ENCODE results near the gene FAM219B.

The FAM219B gene

GRCh38 chr15:74856537-74856936, 50.1 kb downstream of the FAM219B start:
- Histone ChIP-seq H3K9ac (ENCODE audit: low read depth, low read length) (no peak overlapping the region), H3K9me3 (ENCODE audit: control insufficient read depth, insufficient read depth, low read length) (no peaks in the 10 kb centered on the region), H3K27me3 (ENCODE audit: control insufficient read depth, insufficient read depth, low read length) (no peaks in the 10 kb centered on the region), H3K4me1 (ENCODE audit: control insufficient read depth, insufficient read depth, low read length) (no peaks in the 10 kb centered on the region), H3K4me3 (ENCODE audit: low read depth, low read length) (no peak overlapping the region), H3K36me3 (ENCODE audit: control insufficient read depth, insufficient read depth, low read length) (peaks cover 16% of the 10 kb centered on the region)

DNA sequence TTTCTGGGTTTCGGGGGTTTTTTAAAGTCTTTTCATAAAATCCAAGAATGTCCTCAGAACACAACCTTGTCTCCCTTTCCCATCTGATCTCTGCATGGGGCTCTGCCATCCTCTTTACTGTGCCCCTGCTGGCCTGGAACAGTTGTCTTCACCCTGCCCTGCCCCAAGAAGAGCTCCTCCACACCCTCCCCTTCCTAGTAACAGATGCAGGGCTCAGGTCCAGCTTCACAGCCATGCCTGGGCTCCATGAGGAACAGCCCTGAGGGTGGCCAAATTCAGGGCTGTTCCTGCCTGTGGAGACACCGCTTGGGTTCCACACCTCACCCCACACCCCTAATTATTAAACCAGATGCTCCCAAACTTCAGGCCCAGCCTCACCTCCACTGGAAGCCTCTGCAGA, 50.8 kb downstream of the FAM219B start:
- H3K36me3 ChIP-seq (ENCODE audit: control insufficient read depth, insufficient read depth, low read length): peaks cover 19% of the 10 kb centered on the region
- no peaks in the 10 kb centered on the region for H3K4me1 ChIP-seq (ENCODE audit: control insufficient read depth, insufficient read depth, low read length)
- no peak overlapping the region for H3K9ac ChIP-seq (ENCODE audit: low read depth, low read length)

GRCh38 chr15:74854453-74855022, 52.1 kb downstream of the FAM219B start:
- Histone ChIP-seq H3K9me3 (ENCODE audit: control insufficient read depth, insufficient read depth, low read length) (no peaks in the 10 kb centered on the region), H3K4me1 (ENCODE audit: control insufficient read depth, insufficient read depth, low read length) (no peaks in the 10 kb centered on the region), H3K27me3 (ENCODE audit: control insufficient read depth, insufficient read depth, low read length) (no peaks in the 10 kb centered on the region), H3K36me3 (ENCODE audit: control insufficient read depth, insufficient read depth, low read length) (peaks cover 25% of the 10 kb centered on the region), H3K4me3 (ENCODE audit: low read depth, low read length) (no peak overlapping the region), H3K9ac (ENCODE audit: low read depth, low read length) (no peak overlapping the region)

More for the DNA sequence above, 50.8 kb downstream of the FAM219B start:
- H3K27me3 ChIP-seq (ENCODE audit: control insufficient read depth, insufficient read depth, low read length): no peaks in the 10 kb centered on the region
- H3K9me3 ChIP-seq (ENCODE audit: control insufficient read depth, insufficient read depth, low read length): no peaks in the 10 kb centered on the region
- H3K4me3 ChIP-seq (ENCODE audit: low read depth, low read length): no peak overlapping the region

GRCh38 chr15:74851960-74852359, 54.7 kb downstream of the FAM219B start:
- no peaks in the 10 kb centered on the region for H3K4me1 ChIP-seq (ENCODE audit: control insufficient read depth, insufficient read depth, low read length)
- no peak overlapping the region for H3K9ac ChIP-seq (ENCODE audit: low read depth, low read length)
- peaks cover 37% of the 10 kb centered on the region for H3K36me3 ChIP-seq (ENCODE audit: control insufficient read depth, insufficient read depth, low read length)
- H3K9me3 ChIP-seq (ENCODE audit: control insufficient read depth, insufficient read depth, low read length): no peaks in the 10 kb centered on the region
- no peak overlapping the region for H3K4me3 ChIP-seq (ENCODE audit: low read depth, low read length)
- no peaks in the 10 kb centered on the region for H3K27me3 ChIP-seq (ENCODE audit: control insufficient read depth, insufficient read depth, low read length)

GRCh38 chr15:74850393-74850792, 56.3 kb downstream of the FAM219B start:
- no peaks in the 10 kb centered on the region for H3K27me3 ChIP-seq (ENCODE audit: control insufficient read depth, insufficient read depth, low read length)
- H3K4me3 ChIP-seq (ENCODE audit: low read depth, low read length): no peak overlapping the region
- no peaks in the 10 kb centered on the region for H3K9me3 ChIP-seq (ENCODE audit: control insufficient read depth, insufficient read depth, low read length)
- H3K9ac ChIP-seq (ENCODE audit: low read depth, low read length): no peak overlapping the region
- H3K36me3 ChIP-seq (ENCODE audit: control insufficient read depth, insufficient read depth, low read length): peaks cover 37% of the 10 kb centered on the region
- no peaks in the 10 kb centered on the region for H3K4me1 ChIP-seq (ENCODE audit: control insufficient read depth, insufficient read depth, low read length)

Measured in iPS-15b (cell line).